Activated naive CD8-positive, alpha-beta T cell treated with anti-CD3 and anti-CD28 coated beads for 36 hours (primary cell): ENCODE data around the gene GPR78. TPM values are rescaled to one million over a fixed set of nuclear protein-coding genes. Genes with fewer than 3 reads are reported as not detected.

Experiments
- DNase-seq: peaks from one replicate; pipeline ENCODE4 v3.0.0; 2021
- H3K27ac Mint-ChIP-seq: one replicate; pipeline ENCODE4 v1.8.0; 2022; ENCODE audit warnings: mild to moderate bottlenecking, moderate library complexity, mixed read lengths
- H3K27me3 Mint-ChIP-seq: one replicate; pipeline ENCODE4 v1.8.0; 2022; ENCODE audit warnings: mild to moderate bottlenecking, mixed read lengths
- H3K36me3 Mint-ChIP-seq: one replicate; pipeline ENCODE4 v1.8.0; 2021; ENCODE audit warnings: mild to moderate bottlenecking, mixed read lengths
- H3K4me1 Mint-ChIP-seq: one replicate; pipeline ENCODE4 v1.8.0; 2021; ENCODE audit warnings: mixed read lengths
- H3K4me3 Mint-ChIP-seq: one replicate; pipeline ENCODE4 v1.8.0; 2022; ENCODE audit warnings: mild to moderate bottlenecking, moderate library complexity, mixed read lengths
- H3K9me3 Mint-ChIP-seq: one replicate; pipeline ENCODE4 v1.8.0; 2022; ENCODE audit warnings: mixed read lengths
- total RNA-seq, 2 experiments: library from RNA; stranded (reverse); gene quantifications; one replicate each; pipeline ENCODE4 v1.2.3, GENCODE V29; 2021

The GPR78 gene
- total RNA-seq, 2 experiments from 2014 or later, result not detected

DNA sequence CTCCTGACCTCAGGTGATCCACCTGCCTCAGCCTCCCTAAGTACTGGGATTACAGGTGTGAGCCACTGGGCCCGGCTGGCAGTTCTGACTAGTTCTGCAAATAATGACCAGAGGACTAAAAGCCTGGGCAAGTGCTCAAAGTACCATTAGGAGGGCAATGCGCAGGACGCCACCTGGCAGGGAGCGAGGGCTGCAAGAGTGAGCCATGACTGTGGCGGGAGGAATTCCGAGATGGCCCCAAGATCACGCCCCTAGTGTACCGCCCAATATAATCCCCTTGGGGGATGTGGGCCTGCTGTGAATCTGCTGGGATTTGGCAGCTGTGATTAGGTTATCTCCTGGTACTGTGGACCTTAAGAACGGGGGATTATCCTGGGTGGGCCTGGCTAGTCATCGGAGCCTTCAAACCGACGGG, 26.2 kb upstream of the GPR78 start:
- Mint-ChIP-seq H3K4me3 (no peak overlapping the region), H3K27me3 (no peaks in the 10 kb centered on the region), H3K9me3 (no peaks in the 10 kb centered on the region), H3K27ac (no peak overlapping the region), H3K36me3 (no peaks in the 10 kb centered on the region), H3K4me1 (no peaks in the 10 kb centered on the region)
- no peak for DNase-seq

DNA sequence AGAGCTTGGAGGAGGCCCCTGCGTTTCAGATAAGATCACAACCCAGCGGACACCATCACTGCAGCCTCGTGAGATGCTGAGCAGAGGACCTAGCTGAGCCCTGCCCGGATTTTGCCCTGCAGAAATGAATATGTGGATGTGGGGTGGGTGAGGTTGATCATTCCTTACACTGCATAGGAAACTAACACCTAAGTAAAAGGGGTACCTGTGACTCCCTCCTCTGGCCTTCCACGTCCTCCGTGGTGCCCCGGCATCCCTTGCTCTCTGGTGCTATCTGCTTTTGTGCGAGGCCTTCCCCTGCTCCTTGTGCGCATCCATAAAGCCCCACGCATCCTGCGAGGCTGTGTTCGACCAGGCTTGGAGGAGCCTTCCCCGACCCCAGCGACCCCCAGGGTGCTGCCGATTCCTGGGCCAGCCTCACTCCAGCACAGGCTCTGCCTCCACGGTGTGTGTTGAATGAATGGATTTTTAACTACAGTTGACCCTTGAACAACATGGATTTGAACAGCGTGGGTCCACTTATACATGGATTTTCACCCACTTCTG, 25.6 kb upstream of the GPR78 start:
- H3K9me3 Mint-ChIP-seq, result no peaks in the 10 kb centered on the region
- DNase-seq, result no peak
- no peaks in the 10 kb centered on the region for H3K27me3 Mint-ChIP-seq
- H3K27ac Mint-ChIP-seq, result no peak overlapping the region
- H3K4me1 Mint-ChIP-seq, result no peaks in the 10 kb centered on the region
- H3K36me3 Mint-ChIP-seq, result no peaks in the 10 kb centered on the region
- H3K4me3 Mint-ChIP-seq, result no peak overlapping the region

DNA sequence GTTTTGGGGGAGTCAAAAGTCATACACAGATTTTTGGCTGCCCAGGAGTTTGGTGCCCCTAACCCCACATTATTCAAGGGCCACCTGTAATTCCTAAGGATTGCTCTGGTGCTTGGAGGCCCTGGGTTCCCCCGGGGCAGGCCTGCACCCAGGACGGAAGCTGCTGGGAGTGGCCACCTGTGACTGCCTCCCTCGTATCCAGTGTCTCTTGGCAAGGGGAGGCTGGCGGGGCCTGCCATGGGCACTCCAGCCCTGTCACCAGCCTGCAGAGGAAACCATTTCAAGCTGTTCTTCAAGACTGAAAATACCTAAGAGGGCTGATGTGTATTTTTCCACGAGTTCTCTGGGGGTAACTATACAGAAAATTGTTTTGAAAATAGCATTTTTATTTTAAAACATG, 24.5 kb upstream of the GPR78 start:
- Mint-ChIP-seq H3K36me3 (no peaks in the 10 kb centered on the region), H3K27me3 (no peaks in the 10 kb centered on the region), H3K9me3 (no peaks in the 10 kb centered on the region), H3K27ac (no peak overlapping the region), H3K4me1 (no peaks in the 10 kb centered on the region), H3K4me3 (no peak overlapping the region)
- no peak for DNase-seq

DNA sequence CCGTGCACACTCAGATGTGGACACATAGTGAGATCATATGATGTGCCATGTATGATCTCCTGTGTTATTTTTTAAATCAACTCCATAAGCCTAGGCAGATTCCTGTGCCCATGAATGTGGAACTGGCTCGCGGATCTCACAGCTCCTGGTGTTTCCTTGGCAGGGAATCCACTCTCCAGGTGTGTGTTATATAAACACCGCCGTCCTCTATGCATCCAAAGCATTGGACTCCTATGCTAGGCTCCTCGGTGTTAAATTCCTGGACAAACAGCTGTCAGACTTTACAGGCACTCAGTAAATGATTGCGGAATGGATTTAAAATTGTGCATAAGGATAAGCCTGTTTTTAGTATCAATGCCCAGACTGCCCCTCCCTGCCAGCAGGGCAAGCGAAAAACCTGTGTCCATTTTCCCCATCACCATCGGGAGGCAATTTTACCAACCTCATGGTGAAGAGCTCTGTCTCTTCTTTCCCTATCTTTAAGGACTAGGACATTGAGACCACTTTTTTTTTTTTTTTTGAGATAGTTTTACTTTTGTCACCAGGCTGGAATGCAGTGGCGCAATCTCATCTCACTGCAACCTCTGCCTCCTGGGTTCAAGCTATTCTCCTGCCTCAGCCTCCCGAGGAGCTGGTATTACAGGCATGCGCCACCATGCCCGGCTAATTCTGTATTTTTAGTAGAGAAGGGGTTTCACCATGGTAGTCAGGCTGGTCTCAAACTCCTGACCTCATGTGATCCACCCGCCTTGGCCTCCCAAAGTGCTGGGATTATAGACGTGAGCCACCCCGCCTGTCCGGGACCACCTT, 23.6 kb upstream of the GPR78 start:
- Mint-ChIP-seq H3K27me3 (no peaks in the 10 kb centered on the region), H3K4me3 (no peak overlapping the region)

DNA sequence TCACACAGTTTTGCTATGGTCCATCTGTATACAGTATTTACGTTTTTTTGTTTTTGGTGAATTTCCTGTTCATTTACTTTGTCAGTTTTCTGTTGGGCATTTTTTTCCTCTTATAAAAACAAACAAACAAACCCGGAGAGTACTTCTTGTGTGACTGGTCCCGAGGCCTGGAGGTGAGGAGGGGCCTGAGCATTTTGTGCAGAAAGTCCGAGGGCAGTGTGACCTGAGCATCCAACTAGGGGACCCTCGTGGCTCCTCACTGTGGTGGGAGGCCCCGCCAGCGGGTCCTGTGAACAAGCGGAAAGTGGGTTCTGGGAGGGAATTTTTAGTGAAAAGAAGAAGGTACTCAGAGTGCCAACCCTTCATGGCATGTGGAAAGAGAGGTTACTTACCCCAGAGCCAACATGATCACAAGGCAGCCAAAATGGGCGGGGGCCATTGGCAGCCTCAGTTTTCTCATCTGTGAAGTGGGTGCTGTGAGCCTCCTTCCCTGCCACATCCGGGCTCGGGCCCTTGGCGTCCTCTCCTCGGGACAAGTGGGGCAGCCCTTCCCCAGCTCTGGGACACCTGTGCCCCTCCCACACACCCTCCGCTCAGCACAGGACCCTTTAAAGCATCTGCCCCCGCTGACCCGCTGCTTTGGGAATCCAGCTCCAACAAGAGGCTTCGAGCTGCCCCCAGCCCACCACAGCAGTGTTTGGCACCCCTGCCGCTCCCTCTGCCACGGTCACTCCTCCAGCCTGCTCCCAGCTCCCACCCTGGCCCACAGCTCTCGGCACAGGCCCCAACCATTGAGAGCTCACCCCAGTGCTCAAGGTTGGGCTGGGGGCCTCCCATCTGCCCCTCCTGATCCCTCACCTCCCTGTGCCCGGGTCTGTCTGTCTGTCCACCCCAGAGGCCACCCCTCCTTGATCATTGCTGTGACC, 22.8 kb upstream of the GPR78 start:
- no peak for DNase-seq
- Mint-ChIP-seq H3K4me3 (no peak overlapping the region), H3K27me3 (no peaks in the 10 kb centered on the region)

More for the DNA sequence above, 23.6 kb upstream of the GPR78 start:
- no peaks in the 10 kb centered on the region for H3K36me3 Mint-ChIP-seq
- H3K4me1 Mint-ChIP-seq, result no peaks in the 10 kb centered on the region
- DNase-seq, result no peak
- no peaks in the 10 kb centered on the region for H3K9me3 Mint-ChIP-seq
- H3K27ac Mint-ChIP-seq, result no peak overlapping the region

DNA sequence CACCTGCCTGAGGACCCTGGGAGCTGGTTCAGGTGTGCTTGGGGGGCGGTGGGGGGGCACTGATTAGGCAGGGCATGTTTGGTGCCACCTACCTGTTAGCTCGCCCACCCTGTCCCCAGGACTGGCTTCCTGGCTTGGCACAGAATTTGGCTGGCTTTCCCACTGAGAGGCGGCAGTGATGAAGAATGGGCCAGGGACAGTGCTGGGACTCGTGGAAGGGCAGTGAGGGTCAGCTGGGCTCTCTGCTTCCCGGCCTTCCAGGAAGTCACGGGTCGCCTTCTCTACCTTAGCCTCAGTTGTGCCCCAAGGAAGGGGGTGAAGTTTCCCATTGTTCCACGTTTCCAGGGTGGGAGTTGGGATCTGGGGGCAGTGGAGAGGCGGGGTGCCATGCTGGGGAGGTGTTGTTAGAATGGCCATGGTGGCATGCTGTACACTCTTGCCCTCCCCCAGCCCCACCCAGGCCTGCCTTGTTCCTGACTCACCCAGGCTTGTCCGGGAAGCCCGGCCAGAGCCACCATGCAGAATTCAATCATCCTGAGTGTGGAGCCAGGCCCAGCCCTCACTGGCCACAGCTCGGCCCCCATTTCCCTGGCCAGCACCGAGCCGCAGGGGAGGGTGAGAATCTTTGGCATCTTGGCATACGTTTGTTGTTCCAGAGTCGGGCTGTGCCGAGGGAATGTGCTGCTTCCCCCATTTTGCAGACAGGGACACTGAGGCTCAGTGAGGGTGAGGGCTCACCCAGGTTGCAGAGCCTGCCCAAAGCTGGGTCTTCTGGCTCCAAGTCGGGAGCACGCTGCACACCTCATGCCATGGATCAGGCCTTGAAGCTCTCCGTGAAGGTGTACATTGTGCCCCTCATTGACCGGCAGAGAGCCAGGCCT, 21.9 kb upstream of the GPR78 start:
- H3K4me1 Mint-ChIP-seq, result no peaks in the 10 kb centered on the region
- DNase-seq, result no peak
- H3K27me3 Mint-ChIP-seq, result no peaks in the 10 kb centered on the region
- no peaks in the 10 kb centered on the region for H3K36me3 Mint-ChIP-seq
- no peak overlapping the region for H3K4me3 Mint-ChIP-seq
- no peak overlapping the region for H3K27ac Mint-ChIP-seq
- H3K9me3 Mint-ChIP-seq, result no peaks in the 10 kb centered on the region

More for the DNA sequence above, 22.8 kb upstream of the GPR78 start:
- Mint-ChIP-seq H3K36me3 (no peaks in the 10 kb centered on the region), H3K4me1 (no peaks in the 10 kb centered on the region), H3K9me3 (no peaks in the 10 kb centered on the region), H3K27ac (no peak overlapping the region)

DNA sequence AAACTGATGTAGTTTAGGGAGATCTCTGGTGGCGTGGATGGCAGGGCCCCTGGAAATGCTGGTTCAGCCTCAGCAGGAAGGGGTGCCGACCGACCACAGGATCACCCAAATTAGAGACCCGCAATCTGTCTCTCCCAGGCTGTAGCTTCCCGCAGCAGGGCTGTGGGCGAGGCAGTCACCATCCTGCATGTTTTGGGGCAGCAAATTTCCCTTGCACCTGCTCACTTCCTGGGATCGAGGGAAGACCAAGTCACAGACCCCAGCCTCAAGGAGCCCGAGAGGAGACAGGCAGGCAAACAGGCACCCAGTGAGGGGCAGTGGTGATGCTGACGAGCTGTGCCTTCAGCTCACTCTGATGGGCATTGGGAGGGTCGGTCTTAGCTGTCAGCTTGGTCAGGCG, 21.2 kb upstream of the GPR78 start:
- no peaks in the 10 kb centered on the region for H3K36me3 Mint-ChIP-seq
- H3K27ac Mint-ChIP-seq, result no peak overlapping the region
- H3K4me3 Mint-ChIP-seq, result no peak overlapping the region
- H3K9me3 Mint-ChIP-seq, result no peaks in the 10 kb centered on the region
- H3K4me1 Mint-ChIP-seq, result no peaks in the 10 kb centered on the region
- DNase-seq, result no peak
- no peaks in the 10 kb centered on the region for H3K27me3 Mint-ChIP-seq

DNA sequence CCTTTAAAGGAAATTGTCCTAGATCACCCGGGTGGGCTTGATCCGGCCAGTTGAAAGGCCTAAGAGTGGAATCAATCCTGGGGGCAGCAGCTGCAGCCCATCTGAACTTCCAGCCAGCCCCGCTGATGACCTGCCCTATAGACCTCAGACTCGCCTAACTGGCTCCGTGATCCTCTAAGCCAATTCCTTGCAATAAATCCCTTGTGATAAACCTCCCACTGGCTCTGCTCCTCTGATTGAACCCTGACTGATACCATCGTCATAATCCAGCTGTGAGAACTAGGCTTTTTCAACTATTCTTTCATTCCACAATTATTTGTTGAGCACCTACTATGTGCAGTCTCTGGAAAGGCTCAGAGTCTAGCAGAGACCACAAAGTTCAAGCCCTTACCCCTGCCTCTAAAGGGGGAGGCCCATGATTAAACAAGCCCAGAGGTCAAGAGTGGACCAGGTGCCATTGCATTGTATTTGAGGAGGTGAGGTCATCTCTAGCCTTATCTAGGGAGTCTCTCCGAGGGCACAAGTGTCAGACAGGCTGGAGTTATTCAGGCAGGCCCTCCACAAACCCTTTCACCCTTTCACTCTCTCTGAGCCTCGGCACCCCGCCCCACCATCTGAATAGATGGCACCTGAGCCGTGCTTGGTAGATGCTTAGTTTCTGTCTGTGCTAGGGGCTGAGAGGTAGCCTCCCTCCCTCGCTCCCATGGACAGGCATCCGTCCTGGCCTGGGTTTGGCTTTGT, 20.5 kb upstream of the GPR78 start:
- no peaks in the 10 kb centered on the region for H3K27me3 Mint-ChIP-seq
- H3K9me3 Mint-ChIP-seq, result no peaks in the 10 kb centered on the region
- no peaks in the 10 kb centered on the region for H3K36me3 Mint-ChIP-seq
- H3K27ac Mint-ChIP-seq, result no peak overlapping the region
- no peak for DNase-seq
- H3K4me1 Mint-ChIP-seq, result no peaks in the 10 kb centered on the region
- no peak overlapping the region for H3K4me3 Mint-ChIP-seq

DNA sequence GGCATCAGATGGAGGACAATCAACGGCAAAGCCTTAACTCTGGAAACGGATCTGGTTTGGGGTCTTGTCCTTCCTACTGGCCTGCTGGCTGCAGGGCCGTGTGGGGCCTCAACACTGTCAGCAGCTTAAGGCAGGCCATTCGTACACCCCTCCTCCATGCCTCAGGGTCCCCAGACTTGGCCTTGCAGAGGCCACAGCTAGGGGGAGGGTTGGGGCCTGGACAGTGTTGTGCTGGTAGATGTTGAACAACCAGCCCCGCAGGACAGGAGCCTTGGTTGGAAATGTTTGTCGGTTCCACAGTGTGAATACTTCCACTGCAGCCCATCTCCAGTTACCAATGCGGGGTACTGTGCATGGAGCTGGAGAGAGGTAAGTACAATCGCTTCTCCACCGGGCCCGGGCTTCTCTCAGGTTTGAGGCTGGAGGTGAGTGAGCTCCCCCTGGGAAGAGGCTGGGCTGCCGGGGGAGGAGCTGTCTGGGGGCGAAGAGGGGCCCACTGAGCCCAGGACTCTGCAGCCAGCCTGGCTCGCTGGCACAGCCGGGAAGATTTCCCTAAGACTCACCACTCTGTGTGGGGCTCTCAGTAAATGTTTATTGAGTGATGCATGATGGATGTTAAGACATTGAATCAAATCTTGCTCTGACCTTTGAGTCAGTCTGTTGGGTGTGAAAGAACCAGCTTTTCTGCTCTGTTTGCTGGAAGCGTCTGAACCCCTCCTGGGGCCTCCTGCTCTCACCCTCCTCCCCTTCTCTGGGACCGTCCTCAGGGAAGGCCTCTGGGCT, 19.7 kb upstream of the GPR78 start:
- Mint-ChIP-seq H3K4me3 (no peak overlapping the region), H3K27ac (no peak overlapping the region), H3K4me1 (no peaks in the 10 kb centered on the region), H3K27me3 (peaks cover under 1% of the 10 kb centered on the region), H3K9me3 (no peaks in the 10 kb centered on the region), H3K36me3 (no peaks in the 10 kb centered on the region)
- no peak for DNase-seq

DNA sequence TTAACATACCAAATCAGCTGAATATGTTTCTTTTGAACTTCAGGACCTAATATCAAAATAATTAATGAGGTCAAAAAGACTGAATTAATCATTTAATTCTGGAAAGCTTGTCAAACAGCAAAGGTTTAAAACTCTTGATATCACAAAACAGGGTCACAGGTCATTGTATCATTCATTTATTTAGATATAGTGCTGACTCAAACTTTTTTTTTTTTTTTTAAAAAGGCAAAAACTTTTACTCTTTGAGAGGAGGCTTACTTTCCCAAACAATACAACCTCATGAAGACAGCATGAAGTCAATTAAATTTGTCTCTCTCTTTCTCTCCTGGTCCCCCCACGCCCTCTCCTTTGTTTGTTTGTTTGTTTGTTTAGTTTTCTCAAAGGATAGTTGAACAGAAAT, 15.6 kb upstream of the GPR78 start:
- no peak overlapping the region for H3K27ac Mint-ChIP-seq
- H3K4me1 Mint-ChIP-seq, result no peaks in the 10 kb centered on the region
- DNase-seq, result no peak
- no peak overlapping the region for H3K4me3 Mint-ChIP-seq
- H3K36me3 Mint-ChIP-seq, result no peaks in the 10 kb centered on the region
- no peaks in the 10 kb centered on the region for H3K9me3 Mint-ChIP-seq
- H3K27me3 Mint-ChIP-seq, result peaks cover 14% of the 10 kb centered on the region

DNA sequence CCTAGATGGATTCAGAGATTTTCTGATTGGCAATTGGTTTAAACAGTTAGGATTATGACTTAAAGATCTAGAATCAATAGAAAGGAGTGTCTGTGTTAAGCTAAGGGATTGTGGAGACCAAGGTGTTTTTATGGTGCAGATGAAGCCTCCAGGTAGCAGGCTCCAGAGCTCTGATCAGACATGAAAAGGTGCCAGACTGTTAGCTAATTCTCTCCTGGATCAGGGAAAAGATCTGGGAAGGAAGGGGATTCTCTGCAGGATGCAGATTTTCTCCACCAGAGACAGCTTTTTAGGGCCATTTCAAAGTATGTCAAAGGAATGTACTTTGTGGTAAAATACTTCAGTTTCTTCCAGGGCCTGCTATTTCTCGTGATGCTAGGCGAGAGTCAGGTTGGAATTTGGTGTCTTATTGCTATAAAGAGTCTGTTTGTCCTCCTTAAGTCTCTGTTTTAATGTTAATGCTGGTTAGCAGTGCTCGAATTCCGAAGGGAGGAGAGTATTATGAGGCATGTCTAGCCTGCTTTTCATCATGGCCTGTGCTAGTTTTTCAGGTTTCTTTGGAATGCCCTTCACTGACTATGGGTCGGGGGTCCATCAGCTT, 12.0 kb upstream of the GPR78 start:
- no peaks in the 10 kb centered on the region for H3K36me3 Mint-ChIP-seq
- no peak for DNase-seq
- H3K4me1 Mint-ChIP-seq, result no peaks in the 10 kb centered on the region
- no peaks in the 10 kb centered on the region for H3K9me3 Mint-ChIP-seq
- H3K27ac Mint-ChIP-seq, result no peak overlapping the region
- H3K27me3 Mint-ChIP-seq, result peaks cover 14% of the 10 kb centered on the region
- no peak overlapping the region for H3K4me3 Mint-ChIP-seq

DNA sequence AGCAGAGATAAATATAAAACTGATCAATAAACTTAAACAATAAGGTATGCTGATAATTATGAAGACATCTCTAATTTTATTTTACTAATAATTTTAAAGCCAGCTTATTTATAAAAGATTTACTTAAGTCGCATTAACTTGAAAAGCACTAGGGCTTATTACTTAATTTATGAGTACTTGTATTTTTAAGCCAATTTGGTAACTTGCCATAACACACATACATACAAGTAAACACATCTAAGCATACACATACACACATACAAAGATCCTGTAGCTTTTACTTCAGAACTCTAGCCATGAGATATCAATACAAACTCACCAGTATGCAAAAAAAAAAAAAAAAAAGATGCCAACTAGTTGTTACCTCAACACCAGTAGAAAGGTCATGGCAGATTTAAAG, 10.0 kb upstream of the GPR78 start:
- Mint-ChIP-seq H3K27ac (no peak overlapping the region), H3K36me3 (no peaks in the 10 kb centered on the region), H3K27me3 (peaks cover 14% of the 10 kb centered on the region), H3K4me1 (no peaks in the 10 kb centered on the region), H3K4me3 (no peak overlapping the region), H3K9me3 (no peaks in the 10 kb centered on the region)
- no peak for DNase-seq
